Osteocyte (in vitro differentiated cells): ENCODE results near the gene MRPS24. TPM values are rescaled to one million over a fixed set of nuclear protein-coding genes. Genes with fewer than 3 reads are reported as not detected.

Experiments
- DNase-seq: peaks from one replicate; pipeline ENCODE4 v3.0.0; 2021; ENCODE audit warnings: mixed read lengths; ENCODE audit not compliant: unreplicated experiment; ENCODE audit errors: extremely low spot score
- H3K27ac Mint-ChIP-seq: one replicate; pipeline ENCODE4 v1.8.0; 2021; ENCODE audit warnings: mild to moderate bottlenecking, mixed read lengths; ENCODE audit not compliant: unreplicated experiment
- H3K27me3 Mint-ChIP-seq: one replicate; pipeline ENCODE4 v1.8.0; 2021; ENCODE audit warnings: mixed read lengths; ENCODE audit not compliant: unreplicated experiment
- H3K36me3 Mint-ChIP-seq: one replicate; pipeline ENCODE4 v1.8.0; 2021; ENCODE audit warnings: mixed read lengths; ENCODE audit not compliant: unreplicated experiment
- H3K4me1 Mint-ChIP-seq: one replicate; pipeline ENCODE4 v1.8.0; 2021; ENCODE audit warnings: mixed read lengths; ENCODE audit not compliant: unreplicated experiment
- H3K4me3 Mint-ChIP-seq: one replicate; pipeline ENCODE4 v1.8.0; 2021; ENCODE audit warnings: mild to moderate bottlenecking, moderate library complexity, mixed read lengths; ENCODE audit not compliant: unreplicated experiment
- H3K9me3 Mint-ChIP-seq: one replicate; pipeline ENCODE4 v1.8.0; 2021; ENCODE audit warnings: mixed read lengths; ENCODE audit not compliant: unreplicated experiment
- CTCF ChIP-seq: fragments of 200-600 bp; sonication (generic); IDR thresholded peaks from 2 replicates; pipeline ENCODE4 v1.5.0; 2021; ENCODE audit warnings: antibody characterized with exemption, mild to moderate bottlenecking, moderate library complexity
- total RNA-seq: library from RNA; stranded (reverse); gene quantifications from 2 replicates; pipeline ENCODE4 v1.2.1, GENCODE V29; 2021

Gene MRPS24
- total RNA-seq, 1 donor from 2014 or later = 90.7 TPM

- TF ChIP-seq CTCF = no peak
- no peak overlapping the region for H3K4me3 Mint-ChIP-seq
- H3K4me1 Mint-ChIP-seq = peaks cover 11% of the 10 kb centered on the region
- no peak for DNase-seq
- H3K36me3 Mint-ChIP-seq = peaks cover 17% of the 10 kb centered on the region
- H3K27me3 Mint-ChIP-seq = peaks cover 12% of the 10 kb centered on the region
- peaks cover 7% of the 10 kb centered on the region for H3K9me3 Mint-ChIP-seq
- H3K27ac Mint-ChIP-seq = no peak overlapping the region
Observed at GRCh38 chr7:43864126-43864525, 5.2 kb downstream of the MRPS24 start.

- Mint-ChIP-seq H3K27ac (no peak overlapping the region), H3K4me1 (no peaks in the 10 kb centered on the region), H3K36me3 (no peaks in the 10 kb centered on the region), H3K9me3 (no peaks in the 10 kb centered on the region), H3K27me3 (peaks cover 10% of the 10 kb centered on the region), H3K4me3 (no peak overlapping the region)
- DNase-seq = no peak
- TF ChIP-seq CTCF = no peak
Observed at GRCh38 chr7:43856996-43857395, 12.3 kb downstream of the MRPS24 start.

- no peak for DNase-seq
- Mint-ChIP-seq H3K9me3 (no peaks in the 10 kb centered on the region), H3K27me3 (peaks cover 7% of the 10 kb centered on the region), H3K4me1 (no peaks in the 10 kb centered on the region), H3K27ac (no peak overlapping the region), H3K36me3 (no peaks in the 10 kb centered on the region), H3K4me3 (no peak overlapping the region)
- no peak for TF ChIP-seq CTCF
Observed at GRCh38 chr7:43856316-43856715, 13.0 kb downstream of the MRPS24 start.

GRCh38 chr7:43855176-43855575, 14.1 kb downstream of the MRPS24 start:
- H3K4me1 Mint-ChIP-seq = no peaks in the 10 kb centered on the region
- no peak overlapping the region for H3K27ac Mint-ChIP-seq
- H3K9me3 Mint-ChIP-seq = no peaks in the 10 kb centered on the region
- no peak for TF ChIP-seq CTCF
- H3K27me3 Mint-ChIP-seq = peaks cover 15% of the 10 kb centered on the region
- no peak overlapping the region for H3K4me3 Mint-ChIP-seq
- no peaks in the 10 kb centered on the region for H3K36me3 Mint-ChIP-seq
- no peak for DNase-seq

GRCh38 chr7:43851805-43852204, 17.5 kb downstream of the MRPS24 start:
- Mint-ChIP-seq H3K27ac (no peak overlapping the region), H3K4me3 (no peak overlapping the region), H3K36me3 (no peaks in the 10 kb centered on the region), H3K27me3 (peaks cover 14% of the 10 kb centered on the region), H3K9me3 (no peaks in the 10 kb centered on the region), H3K4me1 (no peaks in the 10 kb centered on the region)
- no peak for DNase-seq
- TF ChIP-seq CTCF = no peak
